ENCODE results near the gene GAGE2A.
"Not testable (repeated sequence)": the region's sequence is repeated elsewhere in the genome, so short reads cannot be mapped to it uniquely, and the experiment has no call there.

DNA sequence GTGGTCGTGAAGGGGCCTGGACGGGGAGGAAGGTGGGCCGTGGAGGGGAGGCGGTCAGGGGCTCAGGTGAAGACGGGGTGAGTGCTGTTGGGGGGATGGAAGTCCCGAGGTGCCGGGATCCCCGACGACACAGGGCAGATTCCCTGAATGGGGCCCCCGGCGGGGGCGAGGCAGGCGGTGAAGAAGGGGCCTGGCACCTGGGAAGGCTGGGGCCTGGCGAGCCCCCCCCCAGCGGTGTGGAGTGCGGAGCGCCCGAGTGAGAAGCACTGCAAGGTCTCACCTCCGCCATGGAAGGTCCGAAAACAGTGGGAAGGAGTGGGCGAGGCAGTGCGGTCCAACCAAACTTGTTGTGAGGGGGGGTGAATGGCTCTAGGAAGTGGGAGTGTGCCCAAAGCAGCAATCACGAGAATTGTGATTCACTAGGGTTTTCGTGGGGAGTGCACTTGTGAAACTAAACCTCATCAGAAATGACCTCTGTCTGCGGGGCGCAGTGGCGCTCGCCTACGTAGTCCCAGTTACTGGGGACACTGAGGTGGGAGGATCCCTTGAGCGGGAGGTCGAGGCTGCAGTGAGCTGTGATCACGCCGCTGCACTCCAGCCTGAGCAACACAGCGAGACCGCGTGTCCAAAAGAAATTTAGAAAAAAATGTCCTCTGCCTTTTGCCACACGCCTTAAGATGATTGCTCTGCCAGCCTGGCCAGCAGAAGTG is 628 bp downstream of the GAGE2A start:
- TF ChIP-seq CREB1 (CRISPR knock-in tag; IDR thresholded peaks at IDR 0.05; ENCODE audit: low read depth); EZH2 (IDR thresholded peaks at IDR 0.05; ENCODE audit: low read depth, unreplicated experiment); ZNF114 (CRISPR knock-in tag; IDR thresholded peaks at IDR 0.05); EZH2phosphoT487 (IDR thresholded peaks at IDR 0.05; ENCODE audit: unreplicated experiment); JUNB (IDR thresholded peaks at IDR 0.05; ENCODE audit: unreplicated experiment); POLR2AphosphoS5 (IDR thresholded peaks at IDR 0.05; ENCODE audit: low read depth); STAT1 (IDR thresholded peaks at IDR 0.05; ENCODE audit: unreplicated experiment): not testable (repeated sequence)
- TF ChIP-seq, protein P1, sequence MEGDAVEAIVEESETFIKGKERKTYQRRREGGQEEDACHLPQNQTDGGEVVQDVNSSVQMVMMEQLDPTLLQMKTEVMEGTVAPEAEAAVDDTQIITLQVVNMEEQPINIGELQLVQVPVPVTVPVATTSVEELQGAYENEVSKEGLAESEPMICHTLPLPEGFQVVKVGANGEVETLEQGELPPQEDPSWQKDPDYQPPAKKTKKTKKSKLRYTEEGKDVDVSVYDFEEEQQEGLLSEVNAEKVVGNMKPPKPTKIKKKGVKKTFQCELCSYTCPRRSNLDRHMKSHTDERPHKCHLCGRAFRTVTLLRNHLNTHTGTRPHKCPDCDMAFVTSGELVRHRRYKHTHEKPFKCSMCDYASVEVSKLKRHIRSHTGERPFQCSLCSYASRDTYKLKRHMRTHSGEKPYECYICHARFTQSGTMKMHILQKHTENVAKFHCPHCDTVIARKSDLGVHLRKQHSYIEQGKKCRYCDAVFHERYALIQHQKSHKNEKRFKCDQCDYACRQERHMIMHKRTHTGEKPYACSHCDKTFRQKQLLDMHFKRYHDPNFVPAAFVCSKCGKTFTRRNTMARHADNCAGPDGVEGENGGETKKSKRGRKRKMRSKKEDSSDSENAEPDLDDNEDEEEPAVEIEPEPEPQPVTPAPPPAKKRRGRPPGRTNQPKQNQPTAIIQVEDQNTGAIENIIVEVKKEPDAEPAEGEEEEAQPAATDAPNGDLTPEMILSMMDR (conservative IDR thresholded peaks at IDR 0.05; ENCODE audit: low read depth in 2 of 2) = not testable (repeated sequence)

Measured in GM23338 (cell line).